ENCODE results near the gene SYT7.

- TF ChIP-seq CTCF (IDR thresholded peaks at IDR 0.05) (no peak), POLR2A (IDR thresholded peaks at IDR 0.05) (no peak), POLR2AphosphoS5 (IDR thresholded peaks at IDR 0.05) (no peak), EP300 (IDR thresholded peaks at IDR 0.05) (no peak)
Measured at GRCh38 chr11:61550665-61551227, 30.1 kb downstream of the SYT7 start.
